Measurements from ENCODE around the gene PIMREG. TPM values are rescaled to one million over a fixed set of nuclear protein-coding genes. Genes with fewer than 3 reads are reported as not detected.

The PIMREG gene
- total RNA-seq, 2 experiments from 2014 or later, result 3.7 to 4.6 TPM

GRCh38 chr17:6422654-6423241 lies 21.5 kb upstream of the PIMREG start:
- H3K4me1 Mint-ChIP-seq (ENCODE audit: low read depth), result peaks cover 7% of the 10 kb centered on the region
- no peak for TF ChIP-seq CTCF (IDR thresholded peaks at IDR 0.05)
- H3K4me3 Mint-ChIP-seq, result no peak overlapping the region
- no peak for ATAC-seq
- intact Hi-C loops (cut with micrococcal nuclease), result loop anchor here (5.0 kb wide), 1 partner anchor 830 kb away; no protein-coding TSS in a partner anchor
- H3K27me3 Mint-ChIP-seq, result peaks cover 8% of the 10 kb centered on the region
- CTCF ChIA-PET, result interaction anchor here (0.6 to 4.1 kb wide), 6 partner anchors 10 to 906 kb away, joined by 3 to 21 read pairs (median 4); partner anchors contain the start of gene AIPL1
- H3K9me3 Mint-ChIP-seq, result no peaks in the 10 kb centered on the region
- no peak overlapping the region for H3K27ac Mint-ChIP-seq
- no peaks in the 10 kb centered on the region for H3K36me3 Mint-ChIP-seq (ENCODE audit: low read depth)
- POLR2A ChIA-PET, result no interaction called here
- DNase-seq, result no peak

- Mint-ChIP-seq H3K9me3 (no peaks in the 10 kb centered on the region), H3K27ac (no peak overlapping the region), H3K4me1 (ENCODE audit: low read depth) (peaks cover 14% of the 10 kb centered on the region), H3K4me3 (no peak overlapping the region), H3K36me3 (ENCODE audit: low read depth) (no peaks in the 10 kb centered on the region), H3K27me3 (peaks cover 8% of the 10 kb centered on the region)
- intact Hi-C loops (cut with micrococcal nuclease), result loop anchor here (5.0 kb wide), 1 partner anchor 832 kb away; no protein-coding TSS in a partner anchor
- DNase-seq, result no peak
- no peak for ATAC-seq
- ChIA-PET POLR2A (no interaction called here), CTCF (interaction anchor here (1.1 to 4.1 kb wide), 5 partner anchors 11 to 835 kb away, joined by 3 to 21 read pairs (median 4); partner anchors contain the start of gene AIPL1)
- TF ChIP-seq CTCF (IDR thresholded peaks at IDR 0.05), result no peak
Observed at GRCh38 chr17:6423931-6424330, 20.3 kb upstream of the PIMREG start.

GRCh38 chr17:6425407-6425806 lies 18.8 kb upstream of the PIMREG start:
- DNase-seq, result no peak
- peaks cover 3% of the 10 kb centered on the region for H3K9me3 Mint-ChIP-seq
- no peak for TF ChIP-seq CTCF (IDR thresholded peaks at IDR 0.05)
- ATAC-seq, result no peak
- intact Hi-C loops (cut with micrococcal nuclease), result no loop called here
- H3K36me3 Mint-ChIP-seq (ENCODE audit: low read depth), result peaks cover 2% of the 10 kb centered on the region
- peaks cover 10% of the 10 kb centered on the region for H3K27me3 Mint-ChIP-seq
- ChIA-PET POLR2A (no interaction called here), CTCF (interaction anchor here (0.5 to 4.1 kb wide), 4 partner anchors 10 to 1052 kb away, joined by 3 to 21 read pairs (median 4); partner anchors contain the start of gene AIPL1)
- no peak overlapping the region for H3K4me3 Mint-ChIP-seq
- no peak overlapping the region for H3K27ac Mint-ChIP-seq
- peaks cover 14% of the 10 kb centered on the region for H3K4me1 Mint-ChIP-seq (ENCODE audit: low read depth)

- H3K4me3 Mint-ChIP-seq, result no peak overlapping the region
- peaks cover 6% of the 10 kb centered on the region for H3K36me3 Mint-ChIP-seq (ENCODE audit: low read depth)
- intact Hi-C loops (cut with micrococcal nuclease), result no loop called here
- POLR2A ChIA-PET, result no interaction called here
- DNase-seq (no peak), ATAC-seq (no peak)
- H3K9me3 Mint-ChIP-seq, result peaks cover 12% of the 10 kb centered on the region
- CTCF ChIA-PET, result no interaction called here
- peaks cover 8% of the 10 kb centered on the region for H3K27me3 Mint-ChIP-seq
- peaks cover 14% of the 10 kb centered on the region for H3K4me1 Mint-ChIP-seq (ENCODE audit: low read depth)
- no peak overlapping the region for H3K27ac Mint-ChIP-seq
- no peak for TF ChIP-seq CTCF (IDR thresholded peaks at IDR 0.05)
Observed at GRCh38 chr17:6426356-6427101, 17.7 kb upstream of the PIMREG start.

- Mint-ChIP-seq H3K4me1 (ENCODE audit: low read depth) (peaks cover 14% of the 10 kb centered on the region), H3K27ac (no peak overlapping the region), H3K4me3 (no peak overlapping the region), H3K9me3 (peaks cover 15% of the 10 kb centered on the region), H3K36me3 (ENCODE audit: low read depth) (peaks cover 6% of the 10 kb centered on the region), H3K27me3 (peaks cover 8% of the 10 kb centered on the region)
- ChIA-PET POLR2A (no interaction called here), CTCF (no interaction called here)
- DNase-seq (peak; percentile 80), ATAC-seq (peak; percentile 83)
- intact Hi-C loops (cut with micrococcal nuclease), result no loop called here
- no peak for TF ChIP-seq CTCF (IDR thresholded peaks at IDR 0.05)
Observed at GRCh38 chr17:6427279-6427781, 16.9 kb upstream of the PIMREG start.
